Lung (tissue), 12 donors: Measurements from ENCODE around the gene ALS2. TPM values are rescaled to one million over a fixed set of nuclear protein-coding genes. Genes with fewer than 3 reads are reported as not detected.

Source experiments
- ATAC-seq: fragments of 200-7000 bp; cut with Tn5 transposase; one replicate; pipeline ENCODE4 v1.9.1; 2020; ENCODE audit warnings: moderate number of reproducible peaks; ENCODE audit not compliant: insufficient read depth, low FRiP score
- DNase-seq, 3 donors: peaks; one replicate each; pipeline ENCODE4 v3.0.0-alpha.2; 2013 to 2017
- H3K27ac ChIP-seq, 2 donors: one replicate each; pipeline ENCODE4 v1.5.1; 2013; ENCODE audit warnings: mild to moderate bottlenecking in 2 of 2, moderate library complexity in 2 of 2, control low read depth in 1 of 2, inconsistent platforms in 1 of 2, low read depth in 1 of 2, low read length in 1 of 2
- H3K27me3 ChIP-seq, 3 donors: one replicate each; pipeline ENCODE4 v1.5.1; 2013; ENCODE audit warnings: low read length in 2 of 3; ENCODE audit not compliant: control insufficient read depth in 3 of 3, insufficient read depth in 3 of 3
- H3K36me3 ChIP-seq, 4 donors: one replicate each; pipeline ENCODE4 v1.5.1; 2013; ENCODE audit warnings: low read length in 4 of 4, mild to moderate bottlenecking in 1 of 4, moderate library complexity in 1 of 4; ENCODE audit not compliant: control insufficient read depth in 4 of 4, insufficient read depth in 4 of 4
- H3K4me1 ChIP-seq, 5 donors: one replicate each; pipeline ENCODE4 v1.5.1; 2013; ENCODE audit warnings: low read length in 5 of 5, mild to moderate bottlenecking in 2 of 5, moderate library complexity in 1 of 5; ENCODE audit not compliant: control insufficient read depth in 5 of 5, insufficient read depth in 5 of 5
- H3K4me3 ChIP-seq: one replicate; pipeline ENCODE4 v1.5.1; 2013; ENCODE audit warnings: mild to moderate bottlenecking, control low read depth, moderate library complexity
- H3K9ac ChIP-seq, 2 donors: one replicate each; pipeline ENCODE4 v1.5.1; 2013; ENCODE audit warnings: low read length in 2 of 2, control low read depth in 1 of 2; ENCODE audit not compliant: insufficient read depth in 1 of 2
- H3K9me3 ChIP-seq, 4 donors: one replicate each; pipeline ENCODE4 v1.5.1; 2013; ENCODE audit warnings: low read length in 3 of 4, mild to moderate bottlenecking in 1 of 4, moderate library complexity in 1 of 4; ENCODE audit not compliant: control insufficient read depth in 4 of 4, insufficient read depth in 3 of 4
- CTCF ChIP-seq: IDR thresholded peaks from 2 replicates; pipeline ENCODE4 v1.5.1; 2012; ENCODE audit warnings: mild to moderate bottlenecking; ENCODE audit errors: control extremely low read depth, extremely low read depth
- WGBS, 2 donors: extraction: QIAGEN DNeasy Blood & Tissue Kit; methylation state at CpG; one replicate each; pipeline ENCODE4 v1.1.7; 2013; 5-methylcytosine and 5-hydroxymethylcytosine counted together
- polyA plus RNA-seq, 2 donors: library from polyadenylated mRNA; stranded (reverse); fragments of 200-250 nt; gene quantifications; one replicate each; pipeline ENCODE4 v1.2.1, GENCODE V29; 2013
- total RNA-seq, 2 donors: library from RNA; depleted of rRNA in 1 of 2; stranded (reverse); fragments of >200 nt in 1 of 2; gene quantifications; one replicate each; pipeline ENCODE4 v1.2.1, GENCODE V29; 2014 to 2021
- donor health status: control.
- donor health status: control.
- donor health status: Bipolar disorder and iron deficiency.
- donor health status: healthy.
- donor health status: DM: yes; HTN: yes; CAD: no.

The ALS2 gene
- total and polyA plus RNA-seq, 4 donors, result 6.1 to 34.6 (median 15.3) TPM

GRCh38 chr2:201735486-201735885 lies 45.2 kb downstream of the ALS2 start:
- H3K4me1 ChIP-seq, result no peaks in the 10 kb centered on the region
- H3K36me3 ChIP-seq, result peaks cover 4 to 54% (median 35%) of the 10 kb centered on the region in 4 donors
- TF ChIP-seq CTCF, result no peak
- peaks cover 0 to 3% (median 0%) of the 10 kb centered on the region in 4 donors for H3K9me3 ChIP-seq
- no peaks in the 10 kb centered on the region for H3K27me3 ChIP-seq
- ATAC-seq, result no peak
- H3K27ac ChIP-seq, result no peak overlapping the region
- WGBS, 2 donors, result 74 to 86% methylated on average over 2 of the region's 2 CpGs
- no peak overlapping the region for H3K4me3 ChIP-seq
- no peak for DNase-seq
- H3K9ac ChIP-seq, result no peak overlapping the region

GRCh38 chr2:201734111-201734510 lies 46.6 kb downstream of the ALS2 start:
- Histone ChIP-seq H3K36me3 (peaks cover 4 to 54% (median 33%) of the 10 kb centered on the region in 4 donors), H3K27ac (no peak overlapping the region), H3K4me1 (no peaks in the 10 kb centered on the region), H3K9ac (no peak overlapping the region), H3K4me3 (no peak overlapping the region), H3K27me3 (no peaks in the 10 kb centered on the region), H3K9me3 (peaks cover 0 to 3% (median 0%) of the 10 kb centered on the region in 4 donors)
- no peak for DNase-seq
- no peak for TF ChIP-seq CTCF
- ATAC-seq, result no peak
- WGBS, 2 donors, result 90 to 93% methylated on average over 4 of the region's 4 CpGs

- DNase-seq (no peak), ATAC-seq (no peak)
- H3K4me1 ChIP-seq, result no peaks in the 10 kb centered on the region
- H3K27ac ChIP-seq, result no peak overlapping the region
- H3K36me3 ChIP-seq, result peaks cover 5 to 56% (median 33%) of the 10 kb centered on the region in 4 donors
- H3K4me3 ChIP-seq, result no peak overlapping the region
- peaks cover 0 to 3% (median 0%) of the 10 kb centered on the region in 4 donors for H3K9me3 ChIP-seq
- 79 to 98% methylated on average over 1 of the region's 1 CpG for WGBS, 2 donors
- no peaks in the 10 kb centered on the region for H3K27me3 ChIP-seq
- TF ChIP-seq CTCF, result no peak
- no peak overlapping the region for H3K9ac ChIP-seq
Observed at GRCh38 chr2:201733544-201733943, 47.2 kb downstream of the ALS2 start.

GRCh38 chr2:201730651-201731285 lies 50.0 kb downstream of the ALS2 start:
- H3K27me3 ChIP-seq, result no peaks in the 10 kb centered on the region
- H3K9ac ChIP-seq, result no peak overlapping the region
- peaks cover 18 to 49% (median 33%) of the 10 kb centered on the region in 4 donors for H3K36me3 ChIP-seq
- H3K9me3 ChIP-seq, result peaks cover 0 to 3% (median 0%) of the 10 kb centered on the region in 4 donors
- no peak for DNase-seq
- H3K4me1 ChIP-seq, result no peaks in the 10 kb centered on the region
- no peak overlapping the region for H3K27ac ChIP-seq
- no peak for TF ChIP-seq CTCF
- WGBS, 2 donors, result 91 to 96% methylated on average over 5 of the region's 5 CpGs
- no peak for ATAC-seq
- no peak overlapping the region for H3K4me3 ChIP-seq
